ENCODE data around the gene RAD23A. TPM values are rescaled to one million over a fixed set of nuclear protein-coding genes. Genes with fewer than 3 reads are reported as not detected.

Gene RAD23A
- total RNA-seq, 1 experiment from 2014 or later = 129 TPM

GRCh38 chr19:12932392-12933286, 13.0 kb upstream of the RAD23A start:
- H3K36me3 ChIP-seq = peaks cover 28% of the 10 kb centered on the region
- H3K27ac ChIP-seq = peak overlapping the region; percentile 53; the same call in 1 of the 2 replicates
- no peaks in the 10 kb centered on the region for H3K9me3 ChIP-seq (replicated peaks)
- H3K4me1 ChIP-seq = peaks cover 11% of the 10 kb centered on the region; the same call in 1 of the 2 replicates
- H3K4me3 ChIP-seq = peak overlapping the region; percentile 91
- no peaks in the 10 kb centered on the region for H3K27me3 ChIP-seq
- DNase-seq = no peak

- H3K4me1 ChIP-seq = peaks cover 11% of the 10 kb centered on the region; the same call in 1 of the 2 replicates
- DNase-seq = peak; percentile 94 to 97
- H3K9me3 ChIP-seq (replicated peaks) = no peaks in the 10 kb centered on the region
- no peaks in the 10 kb centered on the region for H3K27me3 ChIP-seq
- H3K4me3 ChIP-seq = peak within 1 kb of the TSS; percentile 91
- H3K36me3 ChIP-seq = peaks cover 23% of the 10 kb centered on the region
- H3K27ac ChIP-seq = peak within 1 kb of the TSS; percentile 53
Observed at GRCh38 chr19:12933287-12934072, 12.2 kb upstream of the RAD23A start, which contains the start of gene FARSA. Gene FARSA (minus strand): TSS chr19:12933711. CDS start chr19:12933696, 15 bp downstream.

GRCh38 chr19:12935071-12935470, 10.6 kb upstream of the RAD23A start:
- H3K4me3 ChIP-seq = no peak overlapping the region
- peaks cover 20% of the 10 kb centered on the region for H3K36me3 ChIP-seq
- no peaks in the 10 kb centered on the region for H3K9me3 ChIP-seq (replicated peaks)
- no peak overlapping the region for H3K27ac ChIP-seq
- H3K4me1 ChIP-seq = peaks cover 17% of the 10 kb centered on the region
- H3K27me3 ChIP-seq = no peaks in the 10 kb centered on the region
- no peak for DNase-seq

- H3K9me3 ChIP-seq (replicated peaks) = no peaks in the 10 kb centered on the region
- DNase-seq = no peak
- H3K27ac ChIP-seq = no peak overlapping the region
Observed at GRCh38 chr19:12936582-12936981, 9.1 kb upstream of the RAD23A start.

GRCh38 chr19:12937093-12937926, 8.4 kb upstream of the RAD23A start:
- peak; percentile 78 to 82 for DNase-seq
- Histone ChIP-seq H3K36me3 (peaks cover 33% of the 10 kb centered on the region), H3K4me3 (peak overlapping the region; percentile 90), H3K27ac (peak overlapping the region; percentile 57), H3K9me3 (replicated peaks) (no peaks in the 10 kb centered on the region), H3K4me1 (peaks cover 22% of the 10 kb centered on the region), H3K27me3 (no peaks in the 10 kb centered on the region)

More at GRCh38 chr19:12936582-12936981, 9.1 kb upstream of the RAD23A start:
- Histone ChIP-seq H3K36me3 (peaks cover 26% of the 10 kb centered on the region), H3K27me3 (no peaks in the 10 kb centered on the region), H3K4me1 (peaks cover 22% of the 10 kb centered on the region), H3K4me3 (no peak overlapping the region)

- no peaks in the 10 kb centered on the region for H3K9me3 ChIP-seq (replicated peaks)
- peak; percentile 100 for DNase-seq
- H3K4me3 ChIP-seq = peak within 1 kb of the TSS; percentile 90
- H3K36me3 ChIP-seq = peaks cover 39% of the 10 kb centered on the region
- H3K4me1 ChIP-seq = peaks cover 19% of the 10 kb centered on the region
- H3K27me3 ChIP-seq = no peaks in the 10 kb centered on the region
- peak within 1 kb of the TSS; percentile 57 for H3K27ac ChIP-seq
Observed at GRCh38 chr19:12937927-12938778, 7.5 kb upstream of the RAD23A start, which contains the start of gene CALR. Gene CALR (plus strand): TSS chr19:12938609. CDS start chr19:12938680, 71 bp downstream.

- Histone ChIP-seq H3K9me3 (replicated peaks) (no peaks in the 10 kb centered on the region), H3K36me3 (peaks cover 46% of the 10 kb centered on the region), H3K27me3 (no peaks in the 10 kb centered on the region), H3K4me3 (peak overlapping the region; percentile 90), H3K27ac (peak overlapping the region; percentile 50), H3K4me1 (peaks cover 17% of the 10 kb centered on the region)
- DNase-seq = peak; percentile 59
Observed at GRCh38 chr19:12938779-12939601, 6.7 kb upstream of the RAD23A start.

- Histone ChIP-seq H3K27me3 (no peaks in the 10 kb centered on the region), H3K9me3 (replicated peaks) (no peaks in the 10 kb centered on the region), H3K36me3 (peaks cover 55% of the 10 kb centered on the region), H3K4me1 (peaks cover 15% of the 10 kb centered on the region), H3K27ac (no peak overlapping the region), H3K4me3 (peak overlapping the region; percentile 90)
- DNase-seq = no peak
Observed at GRCh38 chr19:12939975-12940423, 5.7 kb upstream of the RAD23A start.

- H3K9me3 ChIP-seq (replicated peaks) = no peaks in the 10 kb centered on the region
- no peak overlapping the region for H3K4me3 ChIP-seq
- no peak for DNase-seq
- H3K36me3 ChIP-seq = peaks cover 56% of the 10 kb centered on the region
- H3K4me1 ChIP-seq = peaks cover 15% of the 10 kb centered on the region
- no peaks in the 10 kb centered on the region for H3K27me3 ChIP-seq
- H3K27ac ChIP-seq = no peak overlapping the region
Observed at GRCh38 chr19:12940897-12941296, 4.8 kb upstream of the RAD23A start.

- Histone ChIP-seq H3K4me1 (peaks cover 11% of the 10 kb centered on the region), H3K4me3 (no peak overlapping the region), H3K9me3 (replicated peaks) (no peaks in the 10 kb centered on the region), H3K36me3 (peaks cover 70% of the 10 kb centered on the region), H3K27ac (no peak overlapping the region), H3K27me3 (no peaks in the 10 kb centered on the region)
- DNase-seq = no peak
Observed at GRCh38 chr19:12943437-12944044, 2.1 kb upstream of the RAD23A start.

GRCh38 chr19:12944104-12944674, 1.5 kb upstream of the RAD23A start:
- no peaks in the 10 kb centered on the region for H3K27me3 ChIP-seq
- H3K4me3 ChIP-seq = no peak overlapping the region
- H3K9me3 ChIP-seq (replicated peaks) = no peaks in the 10 kb centered on the region
- H3K27ac ChIP-seq = no peak overlapping the region
- no peak for DNase-seq
- peaks cover 74% of the 10 kb centered on the region for H3K36me3 ChIP-seq
- H3K4me1 ChIP-seq = peaks cover 11% of the 10 kb centered on the region

GRCh38 chr19:12946092-12946721, 545 bp downstream of the RAD23A start:
- Histone ChIP-seq H3K4me1 (no peaks in the 10 kb centered on the region; the same call in 1 of the 2 replicates), H3K27ac (peak overlapping the region; percentile 80), H3K4me3 (peak overlapping the region; percentile 70), H3K27me3 (no peaks in the 10 kb centered on the region), H3K9me3 (replicated peaks) (no peaks in the 10 kb centered on the region), H3K36me3 (peaks cover 73% of the 10 kb centered on the region)
- peak; percentile 89 to 90 for DNase-seq
